M059J (cell line): Measurements from ENCODE around the gene STEAP2. TPM values are rescaled to one million over a fixed set of nuclear protein-coding genes. Genes with fewer than 3 reads are reported as not detected.

Experiments used
- DNase-seq: peaks from one replicate; pipeline ENCODE4 v3.0.0-alpha.2; 2012; ENCODE audit warnings: low read depth
- total RNA-seq: library from RNA; depleted of rRNA; stranded (reverse); fragments of >200 nt; shearing (Covaris generic); gene quantifications from 2 replicates; pipeline ENCODE4 v1.2.3, GENCODE V29; 2014

The STEAP2 gene
- total RNA-seq, 1 experiment from 2014 or later = 6.2 TPM

DNA sequence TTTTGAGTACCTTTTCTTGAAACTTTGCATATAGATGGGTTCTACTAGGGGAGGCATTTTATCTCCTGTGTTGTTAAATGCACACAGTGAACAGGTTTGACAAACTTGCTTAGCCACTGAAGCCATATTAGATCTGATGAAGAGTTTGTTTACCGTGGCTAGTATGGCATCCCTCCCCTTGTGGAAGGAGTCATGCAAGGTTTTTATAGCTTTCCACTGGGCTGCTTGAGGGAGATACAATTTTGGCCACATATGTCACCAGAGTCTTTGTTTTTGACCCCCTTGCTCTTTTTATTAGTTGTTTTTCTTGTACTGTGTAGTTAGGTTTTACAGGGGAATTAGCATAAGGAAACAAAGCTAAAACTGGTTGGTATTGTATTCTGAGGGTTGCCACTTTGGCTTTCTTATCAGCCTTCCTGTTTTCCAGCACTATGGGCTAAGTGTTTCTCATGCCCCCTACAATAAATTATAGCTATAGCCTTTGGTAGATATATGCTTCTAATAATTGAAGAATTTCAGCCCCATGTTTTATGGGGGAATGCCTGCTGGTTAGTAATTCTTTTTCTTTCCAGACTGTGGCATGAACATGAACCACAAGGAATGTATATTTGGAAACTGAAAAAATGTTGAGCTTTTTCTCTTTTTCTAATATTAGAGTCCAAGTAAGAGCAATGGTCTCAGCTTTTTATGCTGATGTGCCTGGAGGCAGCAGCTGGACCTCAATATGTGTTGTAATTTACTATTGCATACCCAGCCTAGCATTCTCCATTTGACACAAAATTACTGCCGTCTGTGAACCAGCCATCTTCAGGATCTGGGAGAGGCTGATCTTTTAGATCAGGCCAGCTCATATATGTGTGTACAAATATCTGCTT lies 18.4 kb upstream of the STEAP2 start:
- peak; percentile 22 for DNase-seq

DNA sequence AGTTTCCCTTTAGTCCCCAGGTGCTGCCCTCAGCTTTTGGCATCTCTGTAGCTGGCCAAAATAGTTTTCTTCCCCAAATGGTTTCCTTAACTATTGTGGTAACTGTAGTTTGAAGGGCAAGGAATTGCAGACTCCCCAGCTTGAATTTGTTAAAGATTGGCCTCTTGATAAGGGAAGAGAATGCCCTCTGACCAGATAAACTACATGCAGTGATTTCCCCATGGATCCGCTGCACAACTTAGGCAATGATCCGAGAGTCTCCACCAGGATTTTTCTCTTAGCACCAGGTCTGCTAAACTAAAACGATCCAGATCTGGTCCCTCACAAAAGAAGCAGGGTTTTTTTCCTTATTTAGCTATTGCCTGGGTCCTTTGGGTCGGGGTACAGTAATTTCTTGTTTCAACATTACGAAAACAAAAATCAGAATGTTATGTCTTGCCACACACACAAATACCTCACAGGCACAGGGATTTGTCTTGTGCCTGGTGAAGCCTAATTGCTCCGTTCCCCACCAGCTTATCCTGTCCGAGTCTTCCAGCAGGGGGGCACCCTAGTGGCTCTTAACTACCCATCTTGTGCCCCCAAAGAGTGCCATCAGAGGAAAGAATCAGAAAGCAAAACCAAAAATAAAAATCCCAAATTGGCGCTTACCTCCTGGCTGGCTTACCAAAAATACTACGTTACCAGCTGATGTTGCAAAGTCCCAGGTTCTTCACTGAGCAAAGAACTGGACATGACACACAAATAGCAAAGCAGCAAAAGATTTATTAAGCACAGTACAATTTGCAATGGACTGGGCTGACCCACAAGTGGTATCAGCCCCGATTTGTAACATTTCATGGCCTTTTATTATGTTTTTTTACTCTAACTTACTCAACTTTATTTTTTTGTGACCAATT lies 16.4 kb upstream of the STEAP2 start:
- DNase-seq = no peak

DNA sequence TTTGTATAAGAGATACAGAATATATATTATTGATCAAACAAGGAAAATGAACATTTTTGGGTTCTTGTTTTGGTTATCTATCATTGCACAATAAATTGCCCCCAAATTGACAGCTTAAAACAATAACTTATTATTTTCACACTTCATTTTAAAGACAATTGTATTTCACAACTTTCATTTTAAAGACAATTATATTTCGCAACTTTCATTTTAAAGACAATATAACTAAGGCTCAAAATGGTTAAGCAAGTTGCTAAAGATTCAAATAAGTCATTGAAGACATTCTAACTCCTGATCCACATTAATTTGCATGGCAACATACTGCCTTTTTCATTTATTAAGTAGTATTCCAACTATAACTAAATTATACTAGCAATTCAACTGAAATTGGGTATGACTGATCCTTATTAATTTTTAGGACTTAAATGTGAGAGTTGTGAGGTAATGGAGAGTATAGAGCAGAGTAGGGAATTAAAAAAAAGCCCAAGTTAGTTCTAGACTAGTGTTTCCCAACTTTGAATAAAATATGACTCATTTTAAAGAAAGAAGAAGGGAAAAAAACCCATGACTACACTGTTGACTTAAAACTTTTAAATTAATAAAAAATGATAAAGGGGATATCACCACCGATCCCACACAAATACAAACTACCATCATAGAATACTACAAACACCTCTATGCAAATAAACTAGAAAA lies 9.9 kb upstream of the STEAP2 start:
- DNase-seq = no peak

DNA sequence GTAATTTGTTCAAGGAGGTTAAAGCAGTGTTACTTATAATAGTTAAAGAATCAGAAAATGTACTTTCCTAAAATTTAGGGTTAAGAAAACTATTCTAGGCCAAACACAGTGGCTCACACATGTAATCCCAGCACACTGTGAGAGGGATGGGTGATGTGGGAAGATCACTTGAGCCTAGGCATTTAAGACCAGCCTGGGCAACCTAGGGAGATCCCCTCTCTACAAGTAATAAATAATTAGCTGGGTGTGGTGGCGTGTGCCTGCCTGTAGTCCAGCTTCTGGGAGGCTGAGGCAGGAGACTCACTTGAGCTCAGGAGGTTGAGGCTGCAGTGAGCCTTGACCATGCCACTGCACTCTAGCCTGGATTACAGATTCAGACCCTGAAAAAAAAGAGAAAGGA lies 3.6 kb upstream of the STEAP2 start:
- DNase-seq = no peak

DNA sequence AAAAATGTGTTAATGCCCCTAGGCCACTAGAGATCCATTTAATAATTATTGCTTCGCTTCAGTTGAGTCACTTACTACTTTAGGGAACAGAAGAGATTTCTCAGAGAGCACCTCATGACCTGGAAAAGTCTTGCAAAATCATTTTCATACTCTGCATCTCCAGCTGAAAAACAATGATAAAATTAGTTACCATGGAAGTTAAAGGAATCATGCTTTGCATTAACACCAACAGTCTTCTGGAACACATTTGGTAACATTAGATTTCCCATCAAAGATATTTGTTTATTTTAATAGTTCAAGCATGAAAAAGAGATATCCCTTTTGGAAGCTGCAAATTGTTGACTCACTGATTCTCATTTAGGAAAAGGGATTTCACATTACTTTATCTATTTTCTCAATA lies 1.8 kb upstream of the STEAP2 start:
- peak; percentile 61 for DNase-seq

DNA sequence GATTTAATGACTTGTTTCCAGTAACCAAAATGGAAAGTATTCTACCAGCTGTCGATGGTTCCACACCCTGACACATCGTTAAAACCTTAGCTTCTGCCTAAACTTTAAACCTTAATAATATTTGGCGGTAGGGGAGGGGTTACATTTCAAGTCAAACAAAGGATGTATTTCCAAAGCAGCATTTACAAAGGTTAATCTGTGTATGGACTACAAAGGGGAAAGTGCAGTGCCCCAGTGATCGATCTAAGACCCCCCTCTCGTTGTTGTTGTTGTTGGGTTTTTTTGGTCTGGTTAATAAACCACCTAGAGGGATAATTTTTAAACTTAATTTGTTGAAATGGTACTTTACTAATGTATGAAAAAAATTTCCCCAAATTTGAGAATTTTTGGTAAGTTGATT lies 1.1 kb upstream of the STEAP2 start:
- DNase-seq = no peak

DNA sequence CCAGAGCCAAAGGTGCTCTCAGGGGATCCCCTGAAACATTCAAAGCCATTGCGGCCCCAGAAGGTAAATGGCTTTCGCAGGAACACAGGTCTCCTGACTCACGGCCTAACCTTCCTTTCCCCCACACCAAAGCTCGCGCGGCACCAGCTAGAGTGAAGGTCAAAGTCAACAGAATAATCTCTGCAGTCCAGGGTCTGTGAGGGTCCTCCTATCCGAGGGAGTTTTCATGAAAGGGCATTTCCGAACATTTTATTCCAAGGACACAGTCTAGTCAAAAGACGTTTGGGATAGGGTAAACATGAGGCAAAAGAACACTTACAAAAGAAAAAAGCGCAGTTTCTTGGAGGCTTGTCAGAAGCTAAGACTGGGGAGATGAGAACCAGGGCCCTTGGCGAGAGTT lies 559 bp upstream of the STEAP2 start:
- DNase-seq = no peak

DNA sequence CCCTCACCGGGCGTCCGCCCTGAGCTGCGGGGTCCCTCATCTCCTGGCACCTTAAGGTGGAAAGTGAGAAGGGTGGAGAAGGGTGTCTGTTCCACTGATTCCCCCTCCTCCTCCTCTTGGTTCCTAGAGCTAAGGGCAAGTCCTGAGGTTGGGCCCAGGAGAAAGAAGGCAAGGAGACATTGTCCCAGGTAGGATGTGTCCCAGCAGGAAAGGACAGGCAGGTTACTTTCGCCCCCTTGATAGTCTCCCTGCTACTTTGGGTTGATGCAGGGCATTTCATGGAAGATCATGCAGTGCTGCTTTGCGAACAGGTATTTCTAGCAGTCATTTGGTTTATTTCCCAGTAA lies 582 bp downstream of the STEAP2 start:
- DNase-seq = no peak

DNA sequence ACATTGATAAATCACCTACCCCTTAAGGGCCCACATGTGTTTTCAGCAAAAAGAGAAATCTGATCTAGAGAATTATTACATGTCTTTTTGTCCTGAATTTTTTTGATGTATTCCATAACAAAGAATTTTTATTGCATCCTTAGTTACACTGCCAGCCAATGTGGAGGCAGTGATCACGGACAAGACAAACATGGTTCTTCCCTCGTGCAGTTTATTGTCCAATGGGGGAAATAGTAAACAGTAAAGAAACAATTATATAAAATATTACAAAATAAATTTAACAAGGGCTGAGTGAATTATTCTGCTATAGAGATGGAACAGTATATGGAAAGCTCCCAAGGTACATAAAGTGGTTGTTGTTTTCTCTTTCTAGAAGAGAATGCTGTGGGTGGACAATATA lies 2.0 kb downstream of the STEAP2 start:
- no peak for DNase-seq

DNA sequence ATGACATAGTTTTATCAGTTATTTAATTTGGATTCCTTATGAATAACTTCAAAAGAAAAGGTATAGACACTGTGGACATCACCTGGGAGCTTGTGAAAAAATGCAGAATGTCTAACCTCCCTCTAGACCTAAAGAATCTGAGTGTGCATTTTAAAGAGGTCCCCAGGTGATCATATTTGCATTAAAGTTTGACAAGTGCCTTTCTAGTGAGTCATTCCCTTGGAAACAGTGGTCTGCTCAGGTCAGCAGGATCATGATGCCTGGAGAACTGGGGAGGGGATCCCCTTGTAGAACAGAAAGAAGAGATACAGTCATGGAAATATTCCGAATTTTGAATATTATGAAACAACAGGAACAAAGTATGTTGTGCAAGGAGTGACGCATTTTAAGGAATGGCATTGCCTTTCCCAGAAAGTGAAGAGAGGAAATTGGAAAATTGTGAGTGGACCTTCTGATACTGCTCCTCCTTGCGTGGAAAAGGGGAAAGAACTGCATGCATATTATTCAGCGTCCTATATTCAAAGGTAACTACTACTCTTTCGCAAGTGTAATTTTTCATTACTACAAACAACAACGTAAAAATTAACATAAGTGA lies 4.6 kb downstream of the STEAP2 start:
- no peak for DNase-seq

DNA sequence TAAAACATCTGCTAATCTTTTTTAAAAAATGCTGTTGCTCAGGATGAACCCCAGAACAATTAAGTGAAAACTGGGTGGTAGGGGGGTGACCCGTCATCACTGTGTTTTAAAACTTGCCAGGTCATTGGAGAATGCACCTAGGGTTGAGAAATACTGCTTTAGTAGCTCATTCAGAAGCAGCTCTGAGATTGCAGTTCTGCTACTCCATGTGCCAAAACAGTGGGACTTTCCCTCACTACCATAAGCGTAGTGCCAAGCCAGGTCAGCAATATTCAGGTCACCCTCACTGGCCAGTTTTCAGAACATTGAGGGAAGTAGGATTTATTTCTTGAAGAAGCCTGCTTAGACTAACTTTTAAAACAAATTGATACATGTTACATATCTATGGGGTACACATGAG lies 5.2 kb downstream of the STEAP2 start:
- no peak for DNase-seq

DNA sequence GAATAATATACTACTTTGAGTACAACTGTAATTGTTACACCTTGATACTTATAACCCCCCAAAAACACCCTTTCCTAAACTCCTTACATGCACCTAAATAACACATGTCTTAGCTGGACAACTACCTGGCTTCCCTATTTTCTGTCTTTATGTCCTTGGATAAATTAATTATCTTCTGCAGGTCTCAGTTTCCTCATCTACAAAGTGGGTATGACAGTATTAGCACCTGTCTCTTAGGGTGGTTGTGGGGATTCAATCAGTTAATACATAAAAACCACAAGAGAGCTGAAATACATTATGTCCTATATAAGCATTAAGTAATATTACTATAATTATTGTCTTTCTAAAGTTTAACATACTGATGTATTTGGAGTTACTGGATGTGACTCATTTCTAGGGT lies 10.8 kb downstream of the STEAP2 start:
- no peak for DNase-seq

DNA sequence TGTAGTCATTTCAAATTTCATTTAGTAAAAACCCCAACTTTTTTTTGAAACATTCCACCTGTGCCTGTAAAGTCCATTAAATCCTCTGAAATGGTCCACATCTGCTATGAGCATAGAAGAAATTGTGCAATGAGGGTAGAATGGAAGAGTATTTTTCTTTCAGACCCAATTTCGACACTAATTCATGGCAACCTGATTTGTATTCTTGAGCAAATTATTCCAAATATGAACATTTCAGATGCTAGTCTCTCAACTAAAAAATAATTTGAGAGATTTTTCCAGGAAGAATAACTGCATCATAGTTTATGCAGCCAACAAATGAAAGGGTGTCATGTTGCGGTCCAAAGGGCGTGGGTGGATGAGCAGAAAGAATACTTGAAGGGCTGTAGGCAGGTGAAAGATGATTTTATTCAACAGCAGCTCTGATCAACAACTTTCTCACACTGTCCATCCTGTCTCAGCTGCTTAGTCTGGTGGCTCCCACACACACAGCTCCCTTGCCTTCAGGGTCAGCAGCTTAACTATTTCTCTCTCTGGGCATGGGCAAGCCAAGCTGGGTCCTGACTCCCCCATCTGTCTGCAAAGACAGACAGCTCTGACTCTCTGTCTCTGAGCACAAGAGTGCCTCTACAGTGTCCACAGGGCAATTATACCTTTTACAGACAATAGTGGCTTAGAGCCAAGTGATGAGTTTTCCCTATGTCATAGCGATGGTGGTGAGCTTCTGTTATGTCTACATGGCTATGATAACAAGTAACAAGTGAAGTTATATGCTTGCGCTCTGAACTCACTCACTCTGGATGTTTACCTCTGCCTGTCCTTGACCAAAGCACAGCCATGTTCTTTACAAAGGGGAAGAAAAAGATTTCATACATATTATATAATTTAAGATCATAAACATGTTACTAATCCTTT lies 11.5 kb downstream of the STEAP2 start:
- peak; percentile 14 for DNase-seq

DNA sequence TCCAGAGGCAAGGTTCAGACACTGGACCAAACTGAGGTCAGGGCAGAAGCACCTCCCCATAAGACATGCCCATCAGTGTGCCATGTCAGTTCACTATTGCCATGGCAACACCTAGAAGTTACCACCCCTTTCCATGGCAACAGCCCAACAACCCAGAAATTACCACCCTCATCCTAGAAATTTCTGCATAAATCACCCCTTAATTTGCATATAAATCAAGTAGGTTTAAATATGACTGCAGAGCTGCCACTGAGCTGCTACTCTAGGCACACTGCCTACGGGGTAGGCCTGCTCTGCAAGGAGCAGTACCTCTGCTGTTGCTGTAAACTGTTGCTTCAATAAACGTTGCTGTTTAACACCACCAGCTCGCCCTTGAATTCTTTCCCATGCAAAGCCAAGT lies 12.7 kb downstream of the STEAP2 start:
- DNase-seq = no peak

DNA sequence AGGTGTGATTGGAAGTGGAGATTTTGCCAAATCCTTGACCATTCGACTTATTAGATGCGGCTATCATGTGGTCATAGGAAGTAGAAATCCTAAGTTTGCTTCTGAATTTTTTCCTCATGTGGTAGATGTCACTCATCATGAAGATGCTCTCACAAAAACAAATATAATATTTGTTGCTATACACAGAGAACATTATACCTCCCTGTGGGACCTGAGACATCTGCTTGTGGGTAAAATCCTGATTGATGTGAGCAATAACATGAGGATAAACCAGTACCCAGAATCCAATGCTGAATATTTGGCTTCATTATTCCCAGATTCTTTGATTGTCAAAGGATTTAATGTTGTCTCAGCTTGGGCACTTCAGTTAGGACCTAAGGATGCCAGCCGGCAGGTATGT lies 13.6 kb downstream of the STEAP2 start:
- no peak for DNase-seq

DNA sequence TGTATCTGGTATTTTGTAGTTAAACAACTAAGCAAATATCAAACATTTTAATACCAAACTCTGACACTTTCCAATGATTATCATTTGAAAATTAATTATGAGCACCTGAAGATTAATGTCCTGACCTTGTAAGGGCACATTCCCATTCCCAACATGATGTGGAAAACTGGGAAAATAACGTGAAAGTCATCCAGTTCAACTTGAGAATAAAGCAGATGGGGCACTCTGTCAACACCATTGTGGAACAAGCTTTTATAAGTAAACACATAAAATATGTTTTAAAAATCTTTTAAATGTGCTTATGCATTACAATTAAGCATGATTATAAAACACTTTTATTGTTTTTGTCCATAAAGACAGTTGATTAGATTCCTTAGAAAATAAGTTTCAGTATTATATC lies 14.1 kb downstream of the STEAP2 start:
- DNase-seq = no peak

DNA sequence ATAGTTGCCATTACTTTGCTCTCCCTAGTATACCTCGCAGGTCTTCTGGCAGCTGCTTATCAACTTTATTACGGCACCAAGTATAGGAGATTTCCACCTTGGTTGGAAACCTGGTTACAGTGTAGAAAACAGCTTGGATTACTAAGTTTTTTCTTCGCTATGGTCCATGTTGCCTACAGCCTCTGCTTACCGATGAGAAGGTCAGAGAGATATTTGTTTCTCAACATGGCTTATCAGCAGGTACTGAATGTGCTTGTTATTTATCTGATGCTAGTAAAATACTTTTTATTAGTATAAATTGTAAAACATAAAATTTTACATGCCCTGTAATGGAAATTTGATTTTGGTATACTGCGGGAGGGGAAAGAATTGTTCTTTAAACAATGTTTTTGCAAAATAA lies 15.7 kb downstream of the STEAP2 start:
- DNase-seq = no peak

DNA sequence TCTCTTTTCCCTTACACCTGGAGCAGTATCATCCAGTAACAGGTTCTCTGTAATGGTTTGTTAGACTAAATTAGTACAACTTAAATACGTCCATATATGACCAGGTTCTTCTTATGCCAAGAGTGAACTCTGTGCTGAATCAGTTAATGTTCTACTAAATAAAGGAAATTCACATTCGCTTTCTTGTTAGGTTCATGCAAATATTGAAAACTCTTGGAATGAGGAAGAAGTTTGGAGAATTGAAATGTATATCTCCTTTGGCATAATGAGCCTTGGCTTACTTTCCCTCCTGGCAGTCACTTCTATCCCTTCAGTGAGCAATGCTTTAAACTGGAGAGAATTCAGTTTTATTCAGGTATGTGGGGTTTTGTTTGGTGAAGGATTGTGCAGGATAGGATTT lies 18.1 kb downstream of the STEAP2 start:
- DNase-seq = no peak

DNA sequence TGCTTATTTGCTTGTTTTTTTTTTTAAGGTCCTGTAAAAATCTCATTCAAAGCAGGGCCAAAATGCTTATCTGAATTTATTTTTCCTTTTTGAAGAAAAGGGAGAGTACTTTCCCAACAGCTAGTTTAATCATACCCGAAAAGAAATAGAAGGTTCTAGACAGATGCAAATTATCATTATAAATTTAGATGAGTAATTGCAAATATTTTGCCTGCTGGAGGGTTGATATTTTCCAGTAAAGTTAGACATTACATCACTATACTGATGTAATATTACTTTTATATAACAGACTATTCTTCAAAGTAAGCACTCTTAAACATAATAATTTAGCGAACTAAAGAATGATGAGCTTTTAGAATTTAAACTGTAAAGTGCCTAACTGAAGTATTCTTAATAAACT lies 19.3 kb downstream of the STEAP2 start:
- no peak for DNase-seq

DNA sequence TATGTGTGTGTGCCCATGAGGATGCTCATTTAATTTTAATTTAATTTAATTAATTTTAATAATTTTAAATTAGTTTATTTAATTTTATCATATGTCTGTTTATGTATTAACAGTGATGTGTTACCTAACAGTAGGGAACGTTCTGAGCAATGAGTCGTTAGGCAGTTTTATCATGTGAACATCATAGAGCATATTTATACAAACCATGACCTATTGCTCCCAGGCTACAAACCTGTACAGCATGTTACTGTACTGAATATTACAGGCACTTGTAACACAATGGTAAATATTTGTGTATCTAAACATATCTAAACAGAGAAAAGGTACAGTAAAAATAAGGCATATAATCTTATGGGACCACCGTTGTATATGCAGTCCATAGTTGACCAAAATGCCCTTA lies 19.8 kb downstream of the STEAP2 start:
- no peak for DNase-seq

DNA sequence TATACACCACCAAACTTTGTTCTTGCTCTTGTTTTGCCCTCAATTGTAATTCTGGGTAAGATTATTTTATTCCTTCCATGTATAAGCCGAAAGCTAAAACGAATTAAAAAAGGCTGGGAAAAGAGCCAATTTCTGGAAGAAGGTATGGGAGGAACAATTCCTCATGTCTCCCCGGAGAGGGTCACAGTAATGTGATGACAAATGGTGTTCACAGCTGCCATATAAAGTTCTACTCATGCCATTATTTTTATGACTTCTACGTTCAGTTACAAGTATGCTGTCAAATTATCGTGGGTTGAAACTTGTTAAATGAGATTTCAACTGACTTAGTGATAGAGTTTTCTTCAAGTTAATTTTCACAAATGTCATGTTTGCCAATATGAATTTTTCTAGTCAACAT lies 20.9 kb downstream of the STEAP2 start:
- no peak for DNase-seq
